A673 (cell line): ENCODE results near the gene TDRD3.

Source experiments
- EZH2 ChIP-seq: fragments of 200-600 bp; sonication (generic); IDR thresholded peaks from 2 replicates; pipeline ENCODE4 v1.6.1; 2017; ENCODE audit warnings: borderline replicate concordance, low read depth, mild to moderate bottlenecking, mixed read lengths, antibody characterized with exemption, low read length; ENCODE audit not compliant: poor library complexity, severe bottlenecking
- TF ChIP-seq, protein P1 (sequence below): fragments of 300-800, 200-600 bp; sonication (generic); conservative IDR thresholded peaks from 2 replicates; pipeline ENCODE4 v1.5.1; 2017; ENCODE audit warnings: low read depth, mild to moderate bottlenecking, antibody characterized with exemption, low read length, moderate library complexity, mixed read lengths

GRCh38 chr13:60414177-60414576 lies 17.2 kb downstream of the TDRD3 start:
- TF ChIP-seq, protein P1, sequence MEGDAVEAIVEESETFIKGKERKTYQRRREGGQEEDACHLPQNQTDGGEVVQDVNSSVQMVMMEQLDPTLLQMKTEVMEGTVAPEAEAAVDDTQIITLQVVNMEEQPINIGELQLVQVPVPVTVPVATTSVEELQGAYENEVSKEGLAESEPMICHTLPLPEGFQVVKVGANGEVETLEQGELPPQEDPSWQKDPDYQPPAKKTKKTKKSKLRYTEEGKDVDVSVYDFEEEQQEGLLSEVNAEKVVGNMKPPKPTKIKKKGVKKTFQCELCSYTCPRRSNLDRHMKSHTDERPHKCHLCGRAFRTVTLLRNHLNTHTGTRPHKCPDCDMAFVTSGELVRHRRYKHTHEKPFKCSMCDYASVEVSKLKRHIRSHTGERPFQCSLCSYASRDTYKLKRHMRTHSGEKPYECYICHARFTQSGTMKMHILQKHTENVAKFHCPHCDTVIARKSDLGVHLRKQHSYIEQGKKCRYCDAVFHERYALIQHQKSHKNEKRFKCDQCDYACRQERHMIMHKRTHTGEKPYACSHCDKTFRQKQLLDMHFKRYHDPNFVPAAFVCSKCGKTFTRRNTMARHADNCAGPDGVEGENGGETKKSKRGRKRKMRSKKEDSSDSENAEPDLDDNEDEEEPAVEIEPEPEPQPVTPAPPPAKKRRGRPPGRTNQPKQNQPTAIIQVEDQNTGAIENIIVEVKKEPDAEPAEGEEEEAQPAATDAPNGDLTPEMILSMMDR = no peak
- TF ChIP-seq EZH2 = no peak
